ENCODE measurements around the gene MAP4.

GRCh38 chr3:47857151-47857550 lies 159.1 kb downstream of the MAP4 start:
- TF ChIP-seq, protein P1, sequence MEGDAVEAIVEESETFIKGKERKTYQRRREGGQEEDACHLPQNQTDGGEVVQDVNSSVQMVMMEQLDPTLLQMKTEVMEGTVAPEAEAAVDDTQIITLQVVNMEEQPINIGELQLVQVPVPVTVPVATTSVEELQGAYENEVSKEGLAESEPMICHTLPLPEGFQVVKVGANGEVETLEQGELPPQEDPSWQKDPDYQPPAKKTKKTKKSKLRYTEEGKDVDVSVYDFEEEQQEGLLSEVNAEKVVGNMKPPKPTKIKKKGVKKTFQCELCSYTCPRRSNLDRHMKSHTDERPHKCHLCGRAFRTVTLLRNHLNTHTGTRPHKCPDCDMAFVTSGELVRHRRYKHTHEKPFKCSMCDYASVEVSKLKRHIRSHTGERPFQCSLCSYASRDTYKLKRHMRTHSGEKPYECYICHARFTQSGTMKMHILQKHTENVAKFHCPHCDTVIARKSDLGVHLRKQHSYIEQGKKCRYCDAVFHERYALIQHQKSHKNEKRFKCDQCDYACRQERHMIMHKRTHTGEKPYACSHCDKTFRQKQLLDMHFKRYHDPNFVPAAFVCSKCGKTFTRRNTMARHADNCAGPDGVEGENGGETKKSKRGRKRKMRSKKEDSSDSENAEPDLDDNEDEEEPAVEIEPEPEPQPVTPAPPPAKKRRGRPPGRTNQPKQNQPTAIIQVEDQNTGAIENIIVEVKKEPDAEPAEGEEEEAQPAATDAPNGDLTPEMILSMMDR (IDR thresholded peaks at IDR 0.05; ENCODE audit: insufficient read depth, low read depth, low read length): no peak
- no peak for TF ChIP-seq EZH2 (IDR thresholded peaks at IDR 0.05; ENCODE audit: insufficient read depth, low read length)

Data from astrocyte (in vitro differentiated cells and primary cell).